Suprapubic skin (tissue), 4 donors: ENCODE results near the gene RRP7A. TPM values are rescaled to one million over a fixed set of nuclear protein-coding genes. Genes with fewer than 3 reads are reported as not detected.
"Not testable (repeated sequence)": the region's sequence is repeated elsewhere in the genome, so short reads cannot be mapped to it uniquely, and the experiment has no call there.

Experiments
- DNase-seq, 2 donors: peaks; one replicate each; pipeline ENCODE4 v3.0.0-alpha.2; 2019; ENCODE audit warnings: low spot score in 2 of 2
- H3K27ac ChIP-seq: fragments of 200-600 bp; sonication (generic); one replicate; pipeline ENCODE4 v1.5.1; 2019
- H3K27me3 ChIP-seq: fragments of 200-600 bp; sonication (generic); one replicate; pipeline ENCODE4 v1.5.1; 2019
- H3K36me3 ChIP-seq: fragments of 200-600 bp; sonication (generic); one replicate; pipeline ENCODE4 v1.5.1; 2019
- H3K4me1 ChIP-seq: fragments of 200-600 bp; sonication (generic); one replicate; pipeline ENCODE4 v1.5.1; 2019
- H3K4me3 ChIP-seq: fragments of 200-600 bp; sonication (generic); one replicate; pipeline ENCODE4 v1.5.1; 2019; ENCODE audit warnings: mild to moderate bottlenecking
- H3K9me3 ChIP-seq: fragments of 200-600 bp; sonication (generic); one replicate; pipeline ENCODE4 v1.5.1; 2019
- CTCF ChIP-seq, 2 donors: fragments of 200-600 bp in 1 of 2; fragments of 450-650 bp in 1 of 2; sonication (generic) in 1 of 2; IDR thresholded peaks; one replicate each; pipeline ENCODE4 v1.5.1; 2016 to 2019; ENCODE audit warnings: antibody characterized with exemption in 2 of 2, mild to moderate bottlenecking in 1 of 2, moderate library complexity in 1 of 2
- EP300 ChIP-seq: sonication (generic); formaldehyde crosslinking; IDR thresholded peaks from one replicate; pipeline ENCODE4 v1.6.1; 2017; ENCODE audit warnings: antibody characterized with exemption
- POLR2A ChIP-seq, 2 donors: fragments of 450-650 bp; IDR thresholded peaks; one replicate each; pipeline ENCODE4 v1.6.1; 2017; ENCODE audit warnings: antibody characterized with exemption in 2 of 2, mild to moderate bottlenecking in 2 of 2, moderate library complexity in 2 of 2
- POLR2AphosphoS5 ChIP-seq, 3 donors: sonication (generic); formaldehyde crosslinking; IDR thresholded peaks; one replicate each; pipeline ENCODE4 v1.6.1; 2017; ENCODE audit warnings: antibody characterized with exemption in 3 of 3
- WGBS: methylation state at CpG from one replicate; pipeline ENCODE4 v1.1.5; 2018; 5-methylcytosine and 5-hydroxymethylcytosine counted together
- total RNA-seq, 4 donors: library from RNA; depleted of rRNA; stranded (reverse); fragments of >200 nt; gene quantifications; one replicate each; pipeline ENCODE4 v1.1.0, GENCODE V29; 2016

RRP7A gene
- total RNA-seq, 4 donors from 2014 or later: 19.0 to 31.3 (median 23.5) TPM

- no peak overlapping the region for H3K4me3 ChIP-seq
- no peaks in the 10 kb centered on the region for H3K36me3 ChIP-seq
- no peaks in the 10 kb centered on the region for H3K9me3 ChIP-seq
- no peak for DNase-seq
- TF ChIP-seq POLR2AphosphoS5 (IDR thresholded peaks at IDR 0.05) (no peak), POLR2A (IDR thresholded peaks at IDR 0.05) (no peak), CTCF (IDR thresholded peaks at IDR 0.05) (no peak), EP300 (no peak)
- WGBS: 91% methylated on average over 7 of the region's 7 CpGs
- H3K27me3 ChIP-seq: no peaks in the 10 kb centered on the region
- peak overlapping the region; percentile 50 for H3K27ac ChIP-seq
- peaks cover 12% of the 10 kb centered on the region for H3K4me1 ChIP-seq
Measured at GRCh38 chr22:42536166-42536565, 16.6 kb upstream of the RRP7A start.

GRCh38 chr22:42535082-42535731 lies 15.6 kb upstream of the RRP7A start:
- not testable (repeated sequence) for H3K36me3 ChIP-seq, H3K4me3 ChIP-seq, H3K9me3 ChIP-seq, H3K27ac ChIP-seq, H3K27me3 ChIP-seq, DNase-seq
- peaks cover 12% of the 10 kb centered on the region for H3K4me1 ChIP-seq
- WGBS: 88% methylated on average over 1 of the region's 14 CpGs

- H3K4me3 ChIP-seq: no peak overlapping the region
- no peaks in the 10 kb centered on the region for H3K9me3 ChIP-seq
- peaks cover 12% of the 10 kb centered on the region for H3K4me1 ChIP-seq
- no peak for DNase-seq
- WGBS: 94% methylated on average over 8 of the region's 8 CpGs
- no peaks in the 10 kb centered on the region for H3K27me3 ChIP-seq
- no peak for TF ChIP-seq CTCF (IDR thresholded peaks at IDR 0.05)
- TF ChIP-seq POLR2AphosphoS5 (IDR thresholded peaks at IDR 0.05): no peak
- no peak for TF ChIP-seq POLR2A (IDR thresholded peaks at IDR 0.05)
- TF ChIP-seq EP300: no peak
- H3K36me3 ChIP-seq: no peaks in the 10 kb centered on the region
- no peak overlapping the region for H3K27ac ChIP-seq
Measured at GRCh38 chr22:42533638-42533977, 14.0 kb upstream of the RRP7A start.

- not testable (repeated sequence) for H3K9me3 ChIP-seq
Measured at GRCh38 chr22:42531401-42532084, 11.9 kb upstream of the RRP7A start.

GRCh38 chr22:42529435-42529834 lies 9.8 kb upstream of the RRP7A start:
- H3K9me3 ChIP-seq, H3K27me3 ChIP-seq, H3K4me3 ChIP-seq, DNase-seq, H3K27ac ChIP-seq, H3K36me3 ChIP-seq, H3K4me1 ChIP-seq: not testable (repeated sequence)
- WGBS: 93% methylated on average over 8 of the region's 8 CpGs

More at GRCh38 chr22:42531401-42532084, 11.9 kb upstream of the RRP7A start:
- not testable (repeated sequence) for H3K4me3 ChIP-seq, H3K4me1 ChIP-seq, H3K27ac ChIP-seq, H3K27me3 ChIP-seq, H3K36me3 ChIP-seq, DNase-seq
- WGBS: 84% methylated on average over 24 of the region's 24 CpGs

GRCh38 chr22:42528591-42529307 lies 9.2 kb upstream of the RRP7A start:
- H3K4me3 ChIP-seq: no peak overlapping the region
- no peaks in the 10 kb centered on the region for H3K27me3 ChIP-seq
- no peak for DNase-seq
- H3K4me1 ChIP-seq: no peaks in the 10 kb centered on the region
- TF ChIP-seq CTCF (IDR thresholded peaks at IDR 0.05): no peak
- no peak for TF ChIP-seq POLR2A (IDR thresholded peaks at IDR 0.05)
- no peak for TF ChIP-seq EP300
- TF ChIP-seq POLR2AphosphoS5 (IDR thresholded peaks at IDR 0.05): no peak
- H3K27ac ChIP-seq: no peak overlapping the region
- WGBS: 89% methylated on average over 11 of the region's 11 CpGs
- no peaks in the 10 kb centered on the region for H3K9me3 ChIP-seq
- no peaks in the 10 kb centered on the region for H3K36me3 ChIP-seq
